Keratinocyte (primary cell): Measurements from ENCODE around the gene TMEM185A. TPM values are rescaled to one million over a fixed set of nuclear protein-coding genes. Genes with fewer than 3 reads are reported as not detected.

Source experiments
- DNase-seq: peaks from one replicate; pipeline ENCODE4 v3.0.0-alpha.2; 2011; ENCODE audit warnings: low read depth, missing footprints, low spot score
- FAIRE-seq: peaks from 2 replicates; lab custom pipeline; 2011; peaks lifted over from hg19 to GRCh38; lab: Jason Lieb, UNC
- H2AFZ ChIP-seq: 2 replicates; pipeline ENCODE4 v1.6.0; 2012; ENCODE audit warnings: low read length, control low read depth, inconsistent platforms; ENCODE audit not compliant: control insufficient read depth
- H3K27ac ChIP-seq: 2 replicates; pipeline ENCODE4 v1.5.1; 2011; ENCODE audit warnings: low read length; ENCODE audit not compliant: control insufficient read depth, insufficient read depth
- H3K27me3 ChIP-seq: 3 replicates; pipeline ENCODE4 v1.6.0; 2011; ENCODE audit warnings: low read length; ENCODE audit not compliant: control insufficient read depth, insufficient read depth; ENCODE audit errors: extremely low read depth
- H3K36me3 ChIP-seq, 2 experiments: 2 replicates in 1 of 2; 3 replicates in 1 of 2; pipeline ENCODE4 v1.5.1; 2011; ENCODE audit warnings: low read length in 2 of 2, mild to moderate bottlenecking in 1 of 2; ENCODE audit not compliant: control insufficient read depth in 2 of 2, insufficient read depth in 2 of 2; ENCODE audit errors: extremely low read depth in 1 of 2
- H3K4me1 ChIP-seq: 3 replicates; pipeline ENCODE4 v1.5.1; 2011; ENCODE audit warnings: low read length; ENCODE audit not compliant: control insufficient read depth, insufficient read depth; ENCODE audit errors: extremely low read depth
- H3K4me2 ChIP-seq: 3 replicates; pipeline ENCODE4 v1.6.0; 2011; ENCODE audit warnings: low read depth, low read length; ENCODE audit not compliant: control insufficient read depth, insufficient read depth; ENCODE audit errors: extremely low read depth
- H3K4me3 ChIP-seq, 3 experiments: fragments of 200-600 bp in 1 of 3; sonication (generic) in 1 of 3; 2 replicates in 2 of 3; 3 replicates in 1 of 3; pipeline ENCODE4 v1.5.1; 2011 to 2016; ENCODE audit warnings: low read length in 3 of 3, mild to moderate bottlenecking in 3 of 3, control low read depth in 2 of 3, inconsistent platforms in 1 of 3, low read depth in 1 of 3, mixed read lengths in 1 of 3, mixed run types in 1 of 3, moderate library complexity in 1 of 3; ENCODE audit not compliant: control insufficient read depth in 2 of 3, insufficient read depth in 2 of 3; ENCODE audit errors: extremely low read depth in 1 of 3
- H3K79me2 ChIP-seq: 2 replicates; pipeline ENCODE4 v1.6.0; 2012; ENCODE audit warnings: low read length; ENCODE audit not compliant: control insufficient read depth, insufficient read depth
- H3K9ac ChIP-seq: 3 replicates; pipeline ENCODE4 v1.6.0; 2011; ENCODE audit warnings: low read length; ENCODE audit not compliant: control insufficient read depth, insufficient read depth; ENCODE audit errors: extremely low read depth
- H3K9me1 ChIP-seq: 3 replicates; pipeline ENCODE4 v1.6.0; 2011; ENCODE audit warnings: low read length; ENCODE audit not compliant: control insufficient read depth, insufficient read depth; ENCODE audit errors: extremely low read depth
- H3K9me3 ChIP-seq: 2 replicates; pipeline ENCODE4 v1.5.1; 2012; ENCODE audit warnings: low read depth, low read length; ENCODE audit not compliant: control insufficient read depth
- H4K20me1 ChIP-seq: 3 replicates; pipeline ENCODE4 v1.6.0; 2011; ENCODE audit warnings: low read length; ENCODE audit not compliant: control insufficient read depth, insufficient read depth; ENCODE audit errors: extremely low read depth
- EZH2 ChIP-seq: IDR thresholded peaks from one replicate; pipeline ENCODE4 v1.6.1; 2012; ENCODE audit warnings: inconsistent platforms, mild to moderate bottlenecking, low read length, moderate library complexity
- dilution Hi-C: fragments of 300-500 bp; cut with MboI; formaldehyde crosslinking; loops from one replicate; pipeline ENCODE4 v1.7.0; 2020; ENCODE audit warnings: low sequenced_read_pairs; ENCODE audit not compliant: extremely low pct_ligation_motif_present
- polyA plus RNA-seq, 5 experiments: library from polyadenylated mRNA; depleted of rRNA in 3 of 5; stranded (reverse) in 3 of 5; stranded (forward) in 1 of 5; unstranded in 1 of 5; fragments of >200 nt; gene quantifications; 1 replicate in 1 of 5; 2 replicates in 3 of 5; 3 replicates in 1 of 5; pipeline versions ENCODE4 v1.2.1 to v1.2.3, GENCODE V29; 2011 to 2012; ENCODE audit warnings: missing spikeins in 2 of 5, low read depth in 1 of 5, low replicate concordance in 1 of 5
- TF ChIP-seq, protein P1 (sequence below), 3 experiments: IDR thresholded peaks in 1 of 3; conservative IDR thresholded peaks in 1 of 3; optimal IDR thresholded peaks in 1 of 3; 2 replicates in 2 of 3; 3 replicates in 1 of 3; pipeline versions ENCODE3 to v1.5.1; 2011; ENCODE audit warnings: low read length in 3 of 3, mild to moderate bottlenecking in 3 of 3, moderate library complexity in 2 of 3, control low read depth in 1 of 3, inconsistent platforms in 1 of 3; ENCODE audit not compliant: insufficient read depth in 2 of 3; ENCODE audit errors: extremely low read depth in 1 of 3

The TMEM185A gene
- polyA plus RNA-seq, 1 donor (not counting 4 experiments of a cell fraction or from before 2014, with no cell fraction given) = 23.0 TPM

DNA sequence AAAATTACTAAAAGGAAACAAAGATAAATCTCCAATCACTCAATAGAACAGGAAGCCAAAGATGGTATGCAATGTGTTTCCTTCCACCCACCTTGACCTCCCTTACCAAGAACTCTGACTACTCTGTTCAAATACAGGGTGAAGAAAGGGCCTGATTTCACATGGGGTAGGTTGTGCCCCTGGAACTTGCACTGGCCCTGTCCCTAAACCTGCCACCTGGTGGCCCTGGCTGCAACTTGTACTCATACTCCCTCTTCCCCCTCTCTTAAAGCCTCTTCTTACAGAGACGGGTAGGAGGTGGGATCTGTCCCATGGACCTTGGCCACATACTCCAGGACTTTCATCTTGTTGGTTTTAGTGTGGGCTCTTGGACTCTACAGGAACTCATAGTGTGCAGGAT, 17.3 kb upstream of the TMEM185A start:
- H3K27me3 ChIP-seq = peaks cover 3% of the 10 kb centered on the region

GRCh38 chrX:149647505-149647904, 15.9 kb upstream of the TMEM185A start:
- Histone ChIP-seq H3K36me3 (no peaks in the 10 kb centered on the region), H3K79me2 (no peaks in the 10 kb centered on the region), H3K9me1 (no peaks in the 10 kb centered on the region), H2AFZ (no peak overlapping the region), H3K4me3 (no peak overlapping the region), H3K9me3 (no peaks in the 10 kb centered on the region), H4K20me1 (no peaks in the 10 kb centered on the region), H3K9ac (no peak overlapping the region), H3K4me1 (no peaks in the 10 kb centered on the region), H3K27ac (no peak overlapping the region), H3K4me2 (no peak overlapping the region), H3K27me3 (peaks cover under 1% of the 10 kb centered on the region)
- FAIRE-seq (no peak), DNase-seq (no peak)
- dilution Hi-C loops = no loop called here
- TF ChIP-seq, protein P1, sequence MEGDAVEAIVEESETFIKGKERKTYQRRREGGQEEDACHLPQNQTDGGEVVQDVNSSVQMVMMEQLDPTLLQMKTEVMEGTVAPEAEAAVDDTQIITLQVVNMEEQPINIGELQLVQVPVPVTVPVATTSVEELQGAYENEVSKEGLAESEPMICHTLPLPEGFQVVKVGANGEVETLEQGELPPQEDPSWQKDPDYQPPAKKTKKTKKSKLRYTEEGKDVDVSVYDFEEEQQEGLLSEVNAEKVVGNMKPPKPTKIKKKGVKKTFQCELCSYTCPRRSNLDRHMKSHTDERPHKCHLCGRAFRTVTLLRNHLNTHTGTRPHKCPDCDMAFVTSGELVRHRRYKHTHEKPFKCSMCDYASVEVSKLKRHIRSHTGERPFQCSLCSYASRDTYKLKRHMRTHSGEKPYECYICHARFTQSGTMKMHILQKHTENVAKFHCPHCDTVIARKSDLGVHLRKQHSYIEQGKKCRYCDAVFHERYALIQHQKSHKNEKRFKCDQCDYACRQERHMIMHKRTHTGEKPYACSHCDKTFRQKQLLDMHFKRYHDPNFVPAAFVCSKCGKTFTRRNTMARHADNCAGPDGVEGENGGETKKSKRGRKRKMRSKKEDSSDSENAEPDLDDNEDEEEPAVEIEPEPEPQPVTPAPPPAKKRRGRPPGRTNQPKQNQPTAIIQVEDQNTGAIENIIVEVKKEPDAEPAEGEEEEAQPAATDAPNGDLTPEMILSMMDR (optimal IDR thresholded peaks at IDR 0.05 in 1 of 3, IDR thresholded peaks at IDR 0.05 in 1 of 3, conservative IDR thresholded peaks at IDR 0.05 in 1 of 3; ENCODE audit: extremely low read depth in 1 of 3, insufficient read depth in 2 of 3, low read length in 3 of 3) = no peak
- TF ChIP-seq EZH2 = no peak

More for the DNA sequence above, 17.3 kb upstream of the TMEM185A start:
- Histone ChIP-seq H3K4me1 (no peaks in the 10 kb centered on the region), H3K9me1 (no peaks in the 10 kb centered on the region), H4K20me1 (no peaks in the 10 kb centered on the region), H3K4me3 (no peak overlapping the region), H2AFZ (no peak overlapping the region), H3K9me3 (no peaks in the 10 kb centered on the region), H3K4me2 (no peak overlapping the region), H3K27ac (no peak overlapping the region), H3K9ac (no peak overlapping the region), H3K36me3 (no peaks in the 10 kb centered on the region), H3K79me2 (no peaks in the 10 kb centered on the region)
- dilution Hi-C loops = no loop called here
- TF ChIP-seq EZH2 = no peak
- TF ChIP-seq, protein P1 (optimal IDR thresholded peaks at IDR 0.05 in 1 of 3, IDR thresholded peaks at IDR 0.05 in 1 of 3, conservative IDR thresholded peaks at IDR 0.05 in 1 of 3; ENCODE audit: extremely low read depth in 1 of 3, insufficient read depth in 2 of 3, low read length in 3 of 3) = peak in 2 of 3 experiments; percentile 18 to 20
- no peak for DNase-seq
- no peak for FAIRE-seq
